IMR-90 (cell line): ENCODE measurements around the gene TDRD12. TPM values are rescaled to one million over a fixed set of nuclear protein-coding genes. Genes with fewer than 3 reads are reported as not detected.

Source experiments
- ATAC-seq: fragments of 200-7000 bp; cut with Tn5 transposase; 2 replicates; pipeline ENCODE4 v1.9.1; 2020; ENCODE audit warnings: low read depth, mild to moderate bottlenecking, moderate library complexity
- BruUV-seq: library from RNA; stranded (reverse); fragments of 400-500 nt; replicated peaks from 2 replicates; lab custom pipeline; 2021; lab: Mats Ljungman, UMichigan
- CTCF ChIA-PET: fragments of 300-600 bp; formaldehyde crosslinking; extraction: SDS; loops from one replicate; lab custom pipeline; 2021; ENCODE audit warnings: antibody characterized with exemption; lab: Yijun Ruan, JAX
- POLR2A ChIA-PET: fragments of 300-600 bp; sonication (Branson Sonifier 250); formaldehyde crosslinking; loops from one replicate; lab custom pipeline; 2022; ENCODE audit warnings: antibody characterized with exemption; ENCODE audit not compliant: unreplicated experiment; lab: Charles Lee
- DNase-seq: peaks from one replicate; pipeline ENCODE4 v3.0.0; 2013
- H2AFZ ChIP-seq: replicated peaks from 2 replicates; pipeline ENCODE3; 2013; ENCODE audit warnings: low read length, mild to moderate bottlenecking; ENCODE audit not compliant: poor library complexity
- H2AK5ac ChIP-seq: 2 replicates; pipeline ENCODE4 v1.6.1; 2013; ENCODE audit warnings: low read depth, low read length, inconsistent platforms
- H2AK9ac ChIP-seq: replicated peaks from 2 replicates; pipeline ENCODE3; 2013; ENCODE audit warnings: mild to moderate bottlenecking, low read depth, low read length, moderate library complexity; ENCODE audit not compliant: poor library complexity
- H2BK120ac ChIP-seq: 2 replicates; pipeline ENCODE4 v1.6.1; 2013; ENCODE audit warnings: low read depth, low read length, inconsistent platforms
- H2BK15ac ChIP-seq: 3 replicates; pipeline ENCODE4 v1.6.1; 2013; ENCODE audit warnings: low read depth, low read length, inconsistent platforms
- H2BK20ac ChIP-seq: 2 replicates; pipeline ENCODE4 v1.6.1; 2013; ENCODE audit warnings: low read depth, mild to moderate bottlenecking, inconsistent platforms, low read length, moderate library complexity
- H2BK5ac ChIP-seq: 2 replicates; pipeline ENCODE4 v1.6.1; 2013; ENCODE audit warnings: mild to moderate bottlenecking, low read depth, low read length, inconsistent platforms; ENCODE audit not compliant: poor library complexity, severe bottlenecking
- H3K14ac ChIP-seq: replicated peaks from 2 replicates; pipeline ENCODE4 v1.6.1; 2013; ENCODE audit warnings: low read depth, low read length, inconsistent platforms
- H3K18ac ChIP-seq: 2 replicates; pipeline ENCODE4 v1.6.1; 2013; ENCODE audit warnings: low read depth, low read length, control low read depth
- H3K23ac ChIP-seq: 2 replicates; pipeline ENCODE4 v1.6.1; 2013; ENCODE audit warnings: low read depth, low read length, inconsistent platforms
- H3K27ac ChIP-seq: 2 replicates; pipeline ENCODE4 v1.5.1; 2013; ENCODE audit warnings: mild to moderate bottlenecking, control low read depth, low read length; ENCODE audit not compliant: insufficient read depth
- H3K27me3 ChIP-seq: 2 replicates; pipeline ENCODE4 v1.6.1; 2013; ENCODE audit warnings: low read length; ENCODE audit not compliant: control insufficient read depth, insufficient read depth
- H3K36me3 ChIP-seq: 2 replicates; pipeline ENCODE4 v1.6.1; 2013; ENCODE audit warnings: low read length, mixed read lengths; ENCODE audit not compliant: control insufficient read depth, insufficient read depth
- H3K4ac ChIP-seq: 2 replicates; pipeline ENCODE4 v1.6.1; 2013; ENCODE audit warnings: low read depth, low read length, inconsistent platforms
- H3K4me1 ChIP-seq: 2 replicates; pipeline ENCODE4 v1.6.1; 2013; ENCODE audit warnings: low read length, mixed read lengths; ENCODE audit not compliant: control insufficient read depth, insufficient read depth
- H3K4me2 ChIP-seq: 2 replicates; pipeline ENCODE4 v1.6.1; 2013; ENCODE audit warnings: low read depth, mild to moderate bottlenecking, control low read depth, low read length, moderate library complexity
- H3K4me3 ChIP-seq: 2 replicates; pipeline ENCODE4 v1.5.1; 2013; ENCODE audit warnings: low read depth, mild to moderate bottlenecking, control low read depth, low read length, moderate library complexity; ENCODE audit not compliant: insufficient read depth
- H3K56ac ChIP-seq: 2 replicates; pipeline ENCODE4 v1.6.1; 2013; ENCODE audit warnings: low read length, inconsistent platforms; ENCODE audit not compliant: insufficient read depth; ENCODE audit errors: extremely low read depth
- H3K79me1 ChIP-seq, 2 experiments: 2 replicates each; pipeline ENCODE4 v1.6.1; 2013; ENCODE audit warnings: low read length in 2 of 2, inconsistent platforms in 1 of 2, low read depth in 1 of 2
- H3K9ac ChIP-seq: 2 replicates; pipeline ENCODE4 v1.6.1; 2013; ENCODE audit warnings: low read depth, low read length, control low read depth
- H3K9me1 ChIP-seq: 2 replicates; pipeline ENCODE4 v1.6.1; 2013; ENCODE audit warnings: low read length, inconsistent platforms; ENCODE audit not compliant: insufficient read depth
- H3K9me3 ChIP-seq: 2 replicates; pipeline ENCODE4 v1.6.1; 2013; ENCODE audit warnings: low read length; ENCODE audit not compliant: control insufficient read depth, insufficient read depth
- H4K20me1 ChIP-seq: 2 replicates; pipeline ENCODE4 v1.6.1; 2013; ENCODE audit warnings: low read length, inconsistent platforms; ENCODE audit not compliant: insufficient read depth
- H4K5ac ChIP-seq: 2 replicates; pipeline ENCODE4 v1.6.1; 2013; ENCODE audit warnings: mild to moderate bottlenecking, low read depth, low read length, control low read depth
- H4K8ac ChIP-seq, 2 experiments: 2 replicates each; pipeline ENCODE4 v1.6.1; 2013; ENCODE audit warnings: low read depth in 2 of 2, low read length in 2 of 2, control low read depth in 1 of 2, inconsistent platforms in 1 of 2
- H4K91ac ChIP-seq: 2 replicates; pipeline ENCODE4 v1.6.1; 2013; ENCODE audit warnings: low read depth, low read length, inconsistent platforms; ENCODE audit not compliant: insufficient read depth
- BHLHE40 ChIP-seq: fragments of 150-350 bp; IDR thresholded peaks from 2 replicates; pipeline ENCODE4 v1.6.1; 2016; ENCODE audit warnings: mild to moderate bottlenecking, low read depth, low read length
- FOS ChIP-seq: fragments of 150-350 bp; IDR thresholded peaks from 2 replicates; pipeline ENCODE4 v1.6.1; 2016; ENCODE audit warnings: low read depth, low read length
- NFE2L2 ChIP-seq: fragments of 150-350 bp; IDR thresholded peaks from 2 replicates; pipeline ENCODE4 v1.6.1; 2016; ENCODE audit warnings: low read depth, mild to moderate bottlenecking, low read length
- RAD21 ChIP-seq: IDR thresholded peaks from 2 replicates; pipeline ENCODE4 v1.6.1; 2012; ENCODE audit warnings: low read length, improper control_type of control experiment
- WGBS, 2 experiments: methylation state at CpG; one replicate each; pipeline versions ENCODE4 v1.1.5 to v1.1.7; 2013; ENCODE audit warnings: missing lambda C conversion rate in 2 of 2; ENCODE audit not compliant: insufficient read length in 1 of 2; ENCODE audit errors: extremely low coverage in 2 of 2; 5-methylcytosine and 5-hydroxymethylcytosine counted together
- dilution Hi-C: fragments of 300-500 bp; cut with HindIII; formaldehyde crosslinking; loops from one replicate; pipeline ENCODE4 v1.14.3; 2018; ENCODE audit warnings: low sequenced_read_pairs; ENCODE audit not compliant: unreplicated experiment
- in situ Hi-C: fragments of 300-500 bp; cut with MboI; formaldehyde crosslinking; loops from 3 replicates; pipeline ENCODE4 v1.14.3; 2019; ENCODE audit warnings: low sequenced_read_pairs, inconsistent platforms, mixed read lengths
- intact Hi-C: fragments of 100-400 bp; cut with micrococcal nuclease; formaldehyde crosslinking; loops from 2 replicates; pipeline ENCODE4 v1.10.0; 2022
- polyA plus RNA-seq, 3 experiments: library from polyadenylated mRNA; depleted of rRNA; stranded (reverse); fragments of >200 nt; gene quantifications; 2 replicates each; pipeline ENCODE4 v1.2.3, GENCODE V29; 2012; ENCODE audit warnings: low replicate concordance in 1 of 3
- total RNA-seq: library from RNA; depleted of rRNA; stranded (reverse); fragments of >200 nt; gene quantifications from 2 replicates; pipeline ENCODE4 v1.2.3, GENCODE V29; 2012

The TDRD12 gene
- total and polyA plus RNA-seq, 2 of the 4 experiments (the other 2 are of a cell fraction) = under 0.01 to 0.07 TPM

DNA sequence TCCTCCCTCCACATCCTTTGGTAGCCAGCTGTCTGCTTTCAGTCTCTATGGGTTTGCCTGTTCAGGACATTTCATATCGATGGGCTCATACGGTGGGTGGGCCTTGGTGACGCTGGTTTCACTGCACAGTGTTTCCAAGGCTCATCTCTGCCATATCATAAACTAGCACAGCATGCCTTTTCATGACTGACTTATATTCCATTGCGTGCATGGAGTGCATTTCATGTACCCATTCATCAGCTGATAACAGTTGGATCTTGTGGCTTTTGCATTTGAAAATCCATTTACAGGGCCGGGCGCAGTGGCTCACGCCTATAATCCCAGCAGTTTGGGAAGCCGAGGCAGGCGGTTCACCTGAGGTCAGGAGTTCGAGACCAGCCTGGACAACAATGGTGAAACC is 69.9 kb downstream of the TDRD12 start:
- CTCF ChIA-PET = no interaction called here
- in situ Hi-C loops = no loop called here

More for the DNA sequence above, 69.9 kb downstream of the TDRD12 start:
- Histone ChIP-seq H3K36me3 (no peaks in the 10 kb centered on the region), H2AK5ac (no peak overlapping the region), H2BK15ac (no peak overlapping the region), H3K4me1 (no peaks in the 10 kb centered on the region), H3K14ac (no peak overlapping the region), H2BK20ac (no peak overlapping the region), H4K91ac (no peak overlapping the region), H2BK120ac (no peak overlapping the region), H4K5ac (no peak overlapping the region), H2BK5ac (no peak overlapping the region), H3K27ac (no peak overlapping the region), H2AFZ (no peak overlapping the region), H4K20me1 (no peaks in the 10 kb centered on the region), H4K8ac (no peak overlapping the region), H3K27me3 (no peaks in the 10 kb centered on the region; the same call in 1 of the 2 replicates), H3K9ac (no peak overlapping the region), H3K9me1 (no peaks in the 10 kb centered on the region), H3K79me1 (no peaks in the 10 kb centered on the region), H3K4me2 (no peak overlapping the region), H2AK9ac (no peak overlapping the region), H3K4ac (no peak overlapping the region), H3K4me3 (no peak overlapping the region), H3K56ac (no peak overlapping the region), H3K23ac (no peak overlapping the region), H3K18ac (no peak overlapping the region), H3K9me3 (no peaks in the 10 kb centered on the region)
- intact Hi-C loops (no loop called here), dilution Hi-C loops (no loop called here)
- no TSS peak for BruUV-seq
- no peak for DNase-seq
- no peak for ATAC-seq
- WGBS, 2 experiments = 80% methylated on average over 3 of the region's 10 CpGs; no CpG with 5 or more reads in 1 of the 2 experiments
- POLR2A ChIA-PET = no interaction called here
- TF ChIP-seq RAD21 (no peak), NFE2L2 (no peak), FOS (no peak), BHLHE40 (no peak)
